Endodermal cell (in vitro differentiated cells): Measurements from ENCODE around the gene IPMK. TPM values are rescaled to one million over a fixed set of nuclear protein-coding genes. Genes with fewer than 3 reads are reported as not detected.

ENCODE experiments used
- DNase-seq: peaks from one replicate; pipeline ENCODE4 v3.0.0-alpha.2; 2017
- H3K27ac ChIP-seq: 2 replicates; pipeline ENCODE4 v1.5.1; 2013; ENCODE audit warnings: mild to moderate bottlenecking, low read depth, low read length, moderate library complexity
- H3K27me3 ChIP-seq: 2 replicates; pipeline ENCODE4 v1.6.1; 2013; ENCODE audit warnings: mild to moderate bottlenecking, low read length, moderate library complexity; ENCODE audit not compliant: insufficient read depth, control insufficient read depth, poor library complexity, severe bottlenecking
- H3K36me3 ChIP-seq: 2 replicates; pipeline ENCODE4 v1.7.0; 2013; ENCODE audit warnings: mild to moderate bottlenecking, low read length, moderate library complexity; ENCODE audit not compliant: control insufficient read depth, insufficient read depth
- H3K4me1 ChIP-seq: one replicate; pipeline ENCODE4 v1.7.0; 2013; ENCODE audit warnings: low read length; ENCODE audit not compliant: control insufficient read depth, insufficient read depth
- H3K4me3 ChIP-seq: 2 replicates; pipeline ENCODE4 v1.5.1; 2013; ENCODE audit warnings: mild to moderate bottlenecking, low read length, moderate library complexity
- H3K9ac ChIP-seq: 2 replicates; pipeline ENCODE4 v1.6.1; 2013; ENCODE audit warnings: mild to moderate bottlenecking, low read length, moderate library complexity; ENCODE audit not compliant: poor library complexity, severe bottlenecking; ENCODE audit errors: extremely low read depth
- H3K9me3 ChIP-seq: 2 replicates; pipeline ENCODE4 v1.6.1; 2013; ENCODE audit warnings: mild to moderate bottlenecking, low read length, moderate library complexity; ENCODE audit not compliant: control insufficient read depth
- H3K27ac Mint-ChIP-seq: 2 replicates; pipeline ENCODE4 v1.8.0; 2020; ENCODE audit warnings: mixed read lengths
- H3K27me3 Mint-ChIP-seq: 2 replicates; pipeline ENCODE4 v1.8.0; 2021; ENCODE audit warnings: mild to moderate bottlenecking, mixed read lengths; ENCODE audit not compliant: insufficient read depth
- H3K36me3 Mint-ChIP-seq: 2 replicates; pipeline ENCODE4 v1.8.0; 2020; ENCODE audit warnings: low read depth, mixed read lengths
- H3K4me1 Mint-ChIP-seq: 2 replicates; pipeline ENCODE4 v1.8.0; 2020; ENCODE audit warnings: mixed read lengths
- H3K4me3 Mint-ChIP-seq: 2 replicates; pipeline ENCODE4 v1.8.0; 2020; ENCODE audit warnings: mild to moderate bottlenecking, moderate library complexity, mixed read lengths
- H3K9me3 Mint-ChIP-seq: 2 replicates; pipeline ENCODE4 v1.8.0; 2020; ENCODE audit warnings: mild to moderate bottlenecking, mixed read lengths
- WGBS, 2 experiments: methylation state at CpG; one replicate each; pipeline versions ENCODE4 v1.1.5 to v1.1.7; 2013; ENCODE audit warnings: missing lambda C conversion rate in 2 of 2, mixed read lengths in 1 of 2; ENCODE audit not compliant: insufficient coverage in 1 of 2, insufficient read length in 1 of 2; 5-methylcytosine and 5-hydroxymethylcytosine counted together
- total RNA-seq, 2 donors: library from RNA; stranded (reverse); fragmentation: NEBNext Ultra II Directional in 1 of 2; extraction: Animal tissue kit (Norgen Biotek cat#: 25700) in 1 of 2; gene quantifications; 2 replicates in 1 of 2; 3 replicates in 1 of 2; pipeline ENCODE4 v1.2.1, GENCODE V29; 2021
- TF ChIP-seq, protein P1 (sequence below): fragments of 200-600 bp; sonication (generic); conservative IDR thresholded peaks from 2 replicates; pipeline ENCODE4 v1.5.0; 2021; ENCODE audit warnings: antibody characterized with exemption, mild to moderate bottlenecking

The IPMK gene
- total RNA-seq, 2 donors from 2014 or later, result 9.3 to 9.4 TPM

DNA sequence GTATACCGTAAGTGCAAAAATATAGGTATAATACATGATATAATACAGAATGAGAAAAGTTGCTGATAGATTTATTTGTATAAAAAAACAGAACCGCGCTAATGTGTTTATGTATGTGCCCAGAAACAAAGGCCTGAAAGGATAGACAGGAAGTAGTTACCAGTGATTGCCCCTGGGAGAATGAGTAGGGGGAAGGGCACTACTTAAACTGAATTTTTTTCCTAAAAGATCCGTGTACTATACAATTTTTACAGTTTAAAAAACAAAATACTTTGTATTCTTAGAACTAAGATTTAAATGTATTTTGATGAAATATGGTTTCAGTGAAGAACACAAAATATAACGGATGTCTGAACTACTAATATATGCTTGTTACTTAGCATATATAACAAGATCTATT lies 2.9 kb downstream of the IPMK start:
- H3K27ac ChIP-seq, result no peak overlapping the region
- H3K27me3 ChIP-seq, result no peaks in the 10 kb centered on the region
- H3K4me1 ChIP-seq, result peaks cover 4% of the 10 kb centered on the region
- H3K36me3 ChIP-seq, result peaks cover under 1% of the 10 kb centered on the region
- Mint-ChIP-seq H3K4me1 (peaks cover 22% of the 10 kb centered on the region), H3K4me3 (peak overlapping the region; percentile 89), H3K27ac (no peak overlapping the region), H3K36me3 (peaks cover 4% of the 10 kb centered on the region), H3K9me3 (no peaks in the 10 kb centered on the region), H3K27me3 (no peaks in the 10 kb centered on the region)
- WGBS, 2 experiments, result 47% methylated on average over 3 of the region's 5 CpGs; no CpG with 5 or more reads in 1 of the 2 experiments
- H3K9ac ChIP-seq, result no peak overlapping the region
- peaks cover 4% of the 10 kb centered on the region for H3K9me3 ChIP-seq
- peak overlapping the region; percentile 86 for H3K4me3 ChIP-seq
- DNase-seq, result no peak
- TF ChIP-seq, protein P1, sequence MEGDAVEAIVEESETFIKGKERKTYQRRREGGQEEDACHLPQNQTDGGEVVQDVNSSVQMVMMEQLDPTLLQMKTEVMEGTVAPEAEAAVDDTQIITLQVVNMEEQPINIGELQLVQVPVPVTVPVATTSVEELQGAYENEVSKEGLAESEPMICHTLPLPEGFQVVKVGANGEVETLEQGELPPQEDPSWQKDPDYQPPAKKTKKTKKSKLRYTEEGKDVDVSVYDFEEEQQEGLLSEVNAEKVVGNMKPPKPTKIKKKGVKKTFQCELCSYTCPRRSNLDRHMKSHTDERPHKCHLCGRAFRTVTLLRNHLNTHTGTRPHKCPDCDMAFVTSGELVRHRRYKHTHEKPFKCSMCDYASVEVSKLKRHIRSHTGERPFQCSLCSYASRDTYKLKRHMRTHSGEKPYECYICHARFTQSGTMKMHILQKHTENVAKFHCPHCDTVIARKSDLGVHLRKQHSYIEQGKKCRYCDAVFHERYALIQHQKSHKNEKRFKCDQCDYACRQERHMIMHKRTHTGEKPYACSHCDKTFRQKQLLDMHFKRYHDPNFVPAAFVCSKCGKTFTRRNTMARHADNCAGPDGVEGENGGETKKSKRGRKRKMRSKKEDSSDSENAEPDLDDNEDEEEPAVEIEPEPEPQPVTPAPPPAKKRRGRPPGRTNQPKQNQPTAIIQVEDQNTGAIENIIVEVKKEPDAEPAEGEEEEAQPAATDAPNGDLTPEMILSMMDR, result no peak

GRCh38 chr10:58262766-58263165 lies 4.9 kb downstream of the IPMK start:
- H3K4me1 Mint-ChIP-seq, result peaks cover 22% of the 10 kb centered on the region
- Histone ChIP-seq H3K4me1 (peaks cover 4% of the 10 kb centered on the region), H3K9me3 (peaks cover 22% of the 10 kb centered on the region), H3K27ac (no peak overlapping the region), H3K27me3 (no peaks in the 10 kb centered on the region), H3K9ac (no peak overlapping the region), H3K36me3 (peaks cover 9% of the 10 kb centered on the region), H3K4me3 (no peak overlapping the region)
- no peaks in the 10 kb centered on the region for H3K27me3 Mint-ChIP-seq
- peaks cover 16% of the 10 kb centered on the region for H3K36me3 Mint-ChIP-seq
- H3K27ac Mint-ChIP-seq, result no peak overlapping the region
- H3K4me3 Mint-ChIP-seq, result no peak overlapping the region
- TF ChIP-seq, protein P1, result no peak
- H3K9me3 Mint-ChIP-seq, result peaks cover 17% of the 10 kb centered on the region
- no peak for DNase-seq

DNA sequence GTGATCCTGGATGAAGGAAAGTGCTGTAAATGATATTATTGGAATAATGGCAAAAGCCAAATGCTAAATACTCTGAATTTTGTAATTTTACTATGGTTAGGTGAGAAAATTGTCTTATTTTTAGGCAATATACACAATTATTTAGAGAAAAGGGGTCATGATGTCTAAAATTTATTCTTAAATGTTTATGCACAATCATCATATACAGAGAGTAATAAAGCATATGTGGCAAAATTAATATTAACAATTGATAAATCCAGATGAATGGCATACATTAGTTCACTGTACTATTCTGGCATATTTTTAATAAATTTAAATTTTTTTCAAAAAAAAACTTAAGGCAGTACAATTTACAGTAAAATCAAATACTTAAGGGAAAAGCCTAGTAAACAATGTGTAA lies 7.4 kb downstream of the IPMK start:
- H3K27me3 ChIP-seq, result no peaks in the 10 kb centered on the region
- peaks cover 40% of the 10 kb centered on the region for H3K9me3 Mint-ChIP-seq
- H3K36me3 Mint-ChIP-seq, result peaks cover 36% of the 10 kb centered on the region
- no peak overlapping the region for H3K27ac ChIP-seq
- H3K27ac Mint-ChIP-seq, result no peak overlapping the region
- TF ChIP-seq, protein P1, result no peak
- H3K4me3 ChIP-seq, result no peak overlapping the region
- DNase-seq, result no peak
- no peak overlapping the region for H3K4me3 Mint-ChIP-seq
- peaks cover 11% of the 10 kb centered on the region for H3K4me1 Mint-ChIP-seq
- H3K4me1 ChIP-seq, result peaks cover 4% of the 10 kb centered on the region
- H3K9ac ChIP-seq, result no peak overlapping the region
- peaks cover 45% of the 10 kb centered on the region for H3K9me3 ChIP-seq
- peaks cover 9% of the 10 kb centered on the region for H3K36me3 ChIP-seq
- H3K27me3 Mint-ChIP-seq, result no peaks in the 10 kb centered on the region
